Neuron (in vitro differentiated cells): ENCODE results near the gene GSTP1.

Experiments used
- H2AFZ ChIP-seq: one replicate; pipeline ENCODE4 v1.6.1; 2013; ENCODE audit warnings: low read depth, mild to moderate bottlenecking, inconsistent platforms, low read length, moderate library complexity
- H3K27me3 ChIP-seq: one replicate; pipeline ENCODE4 v1.6.1; 2013; ENCODE audit warnings: low read length; ENCODE audit not compliant: insufficient read depth
- H3K36me3 ChIP-seq: one replicate; pipeline ENCODE4 v1.6.1; 2013; ENCODE audit warnings: low read length; ENCODE audit not compliant: insufficient read depth
- H3K4me1 ChIP-seq: one replicate; pipeline ENCODE4 v1.6.1; 2013; ENCODE audit warnings: low read length; ENCODE audit not compliant: insufficient read depth
- H3K4me3 ChIP-seq: 2 replicates; pipeline ENCODE4 v1.5.1; 2013; ENCODE audit warnings: mild to moderate bottlenecking, low read length, moderate library complexity
- H3K9me3 ChIP-seq: one replicate; pipeline ENCODE4 v1.6.1; 2013; ENCODE audit warnings: low read length

The GSTP1 gene

DNA sequence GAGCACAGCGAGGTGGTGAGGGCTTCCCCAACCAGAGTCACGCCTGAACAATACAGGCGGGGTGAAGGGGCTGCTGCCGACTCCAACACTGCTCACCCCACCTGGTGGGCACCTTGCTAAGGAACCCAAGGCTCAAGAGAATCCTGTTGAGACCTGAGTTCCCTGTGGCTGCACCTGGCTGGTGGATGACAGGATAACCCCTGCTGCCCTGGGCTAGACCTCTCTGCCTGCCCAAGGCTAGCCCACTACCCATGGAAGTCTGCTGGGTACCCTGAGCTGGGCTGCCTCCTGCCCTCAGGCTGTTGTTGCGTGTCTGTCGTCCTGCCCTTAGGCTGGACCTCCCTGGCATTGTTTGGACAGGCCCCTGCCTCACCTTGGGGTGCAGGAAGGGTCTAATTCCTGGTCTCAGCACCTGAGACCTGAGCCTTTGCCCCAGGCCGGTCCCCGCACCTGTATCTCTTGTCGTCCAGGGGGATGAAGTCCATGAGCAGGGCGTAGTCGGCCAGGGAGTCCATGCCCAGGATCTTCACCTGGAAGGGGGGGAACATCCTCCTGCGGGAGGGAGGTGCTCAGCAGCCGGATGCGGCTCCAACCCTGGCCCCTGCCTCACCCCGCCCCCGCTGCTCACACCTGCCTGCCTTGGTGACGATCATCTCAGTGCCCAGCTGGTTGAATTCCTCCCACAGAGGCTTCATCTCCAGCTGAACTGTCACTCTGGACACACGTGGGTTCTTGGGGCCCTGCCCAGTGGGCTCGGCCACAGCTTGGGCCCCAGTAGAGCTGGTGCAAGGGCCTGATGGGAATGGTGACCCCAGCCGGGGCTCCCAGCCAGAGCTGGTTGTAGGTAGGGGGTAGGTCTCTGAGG, 51.0 kb downstream of the GSTP1 start:
- Histone ChIP-seq H3K27me3 (no peaks in the 10 kb centered on the region), H3K36me3 (no peaks in the 10 kb centered on the region), H3K4me1 (peaks cover 8% of the 10 kb centered on the region), H3K4me3 (no peak overlapping the region), H3K9me3 (no peaks in the 10 kb centered on the region), H2AFZ (no peak overlapping the region)

DNA sequence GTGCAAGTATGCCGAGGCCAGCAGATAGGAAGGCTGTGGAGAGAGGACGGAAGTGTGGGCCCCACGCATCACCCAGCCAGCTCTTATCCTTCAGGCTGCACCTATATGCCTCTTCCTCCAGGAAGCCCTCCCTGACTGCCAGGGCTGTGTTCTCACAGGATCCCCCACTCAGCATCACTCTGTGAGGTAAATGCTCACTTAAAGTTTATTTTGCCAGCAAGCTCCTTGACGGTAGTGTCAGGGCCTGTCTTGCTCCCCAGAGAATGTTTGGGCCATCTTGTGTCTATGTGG, 51.6 kb downstream of the GSTP1 start:
- Histone ChIP-seq H3K4me1 (peaks cover 13% of the 10 kb centered on the region), H2AFZ (no peak overlapping the region), H3K27me3 (no peaks in the 10 kb centered on the region), H3K36me3 (no peaks in the 10 kb centered on the region), H3K4me3 (no peak overlapping the region), H3K9me3 (no peaks in the 10 kb centered on the region)
